Activated naive CD8-positive, alpha-beta T cell treated with anti-CD3 and anti-CD28 coated beads, Interleukin-2, amount 50 U/mL, for 24 hours (primary cell): ENCODE measurements around the gene SLC7A8.
"Not testable (repeated sequence)": the region's sequence is repeated elsewhere in the genome, so short reads cannot be mapped to it uniquely, and the experiment has no call there.

Source experiments
- ATAC-seq: fragments of 150-1000 bp; cut with Tn5 transposase; one replicate; pipeline ENCODE4 v1.10.0; 2021
- DNase-seq: peaks from one replicate; pipeline ENCODE4 v3.0.0; 2021
- H3K27ac Mint-ChIP-seq: one replicate; pipeline ENCODE4 v1.8.0; 2021; ENCODE audit warnings: mild to moderate bottlenecking, mixed read lengths
- H3K27me3 Mint-ChIP-seq: one replicate; pipeline ENCODE4 v1.8.0; 2021; ENCODE audit warnings: mixed read lengths
- H3K36me3 Mint-ChIP-seq: one replicate; pipeline ENCODE4 v1.8.0; 2021; ENCODE audit warnings: low read depth, mixed read lengths
- H3K4me1 Mint-ChIP-seq: one replicate; pipeline ENCODE4 v1.8.0; 2021; ENCODE audit warnings: mixed read lengths
- H3K4me3 Mint-ChIP-seq: one replicate; pipeline ENCODE4 v1.8.0; 2021; ENCODE audit warnings: mild to moderate bottlenecking, moderate library complexity, mixed read lengths
- H3K9me3 Mint-ChIP-seq: one replicate; pipeline ENCODE4 v1.8.0; 2021; ENCODE audit warnings: mixed read lengths

Gene SLC7A8

GRCh38 chr14:23112359-23113178 lies 70.9 kb downstream of the SLC7A8 start:
- Mint-ChIP-seq H3K9me3 (no peaks in the 10 kb centered on the region), H3K27me3 (peaks cover 6% of the 10 kb centered on the region), H3K27ac (no peak overlapping the region), H3K4me1 (peaks cover 3% of the 10 kb centered on the region), H3K4me3 (no peak overlapping the region), H3K36me3 (no peaks in the 10 kb centered on the region)
- ATAC-seq (no peak), DNase-seq (no peak)

GRCh38 chr14:23110579-23111365 lies 72.7 kb downstream of the SLC7A8 start:
- Mint-ChIP-seq H3K27me3 (peaks cover 6% of the 10 kb centered on the region), H3K9me3 (no peaks in the 10 kb centered on the region), H3K4me1 (peaks cover 3% of the 10 kb centered on the region), H3K27ac (no peak overlapping the region), H3K36me3 (no peaks in the 10 kb centered on the region), H3K4me3 (no peak overlapping the region)
- no peak for ATAC-seq
- DNase-seq, result no peak

GRCh38 chr14:23109769-23110168 lies 73.7 kb downstream of the SLC7A8 start:
- Mint-ChIP-seq H3K4me3 (no peak overlapping the region), H3K27me3 (peaks cover 2% of the 10 kb centered on the region), H3K27ac (no peak overlapping the region), H3K36me3 (no peaks in the 10 kb centered on the region), H3K9me3 (no peaks in the 10 kb centered on the region), H3K4me1 (no peaks in the 10 kb centered on the region)
- DNase-seq (no peak), ATAC-seq (no peak)

GRCh38 chr14:23108169-23108568 lies 75.3 kb downstream of the SLC7A8 start:
- not testable (repeated sequence) for DNase-seq, H3K27ac Mint-ChIP-seq

GRCh38 chr14:23107620-23108019 lies 75.8 kb downstream of the SLC7A8 start:
- H3K4me3 Mint-ChIP-seq, H3K27ac Mint-ChIP-seq: not testable (repeated sequence)

More at GRCh38 chr14:23108169-23108568, 75.3 kb downstream of the SLC7A8 start:
- not testable (repeated sequence) for H3K4me1 Mint-ChIP-seq, H3K36me3 Mint-ChIP-seq, H3K4me3 Mint-ChIP-seq, H3K9me3 Mint-ChIP-seq, H3K27me3 Mint-ChIP-seq, ATAC-seq

GRCh38 chr14:23106747-23107045 lies 76.8 kb downstream of the SLC7A8 start:
- no peaks in the 10 kb centered on the region for H3K9me3 Mint-ChIP-seq
- H3K4me3 Mint-ChIP-seq, result no peak overlapping the region
- DNase-seq (no peak), ATAC-seq (no peak)
- no peaks in the 10 kb centered on the region for H3K4me1 Mint-ChIP-seq
- no peaks in the 10 kb centered on the region for H3K27me3 Mint-ChIP-seq
- no peaks in the 10 kb centered on the region for H3K36me3 Mint-ChIP-seq
- H3K27ac Mint-ChIP-seq, result no peak overlapping the region

More at GRCh38 chr14:23107620-23108019, 75.8 kb downstream of the SLC7A8 start:
- not testable (repeated sequence) for H3K4me1 Mint-ChIP-seq, DNase-seq, H3K27me3 Mint-ChIP-seq, H3K36me3 Mint-ChIP-seq, H3K9me3 Mint-ChIP-seq, ATAC-seq

GRCh38 chr14:23105348-23105824 lies 78.1 kb downstream of the SLC7A8 start:
- no peak for DNase-seq
- Mint-ChIP-seq H3K27ac (no peak overlapping the region), H3K27me3 (no peaks in the 10 kb centered on the region), H3K36me3 (no peaks in the 10 kb centered on the region), H3K9me3 (no peaks in the 10 kb centered on the region), H3K4me1 (no peaks in the 10 kb centered on the region), H3K4me3 (no peak overlapping the region)
- ATAC-seq, result no peak

GRCh38 chr14:23104591-23105347 lies 78.7 kb downstream of the SLC7A8 start, which contains the start of gene CIROP:
Gene CIROP (minus strand): TSS chr14:23104989. CDS start chr14:23104920, 69 bp downstream.
- no peaks in the 10 kb centered on the region for H3K27me3 Mint-ChIP-seq
- DNase-seq (no peak), ATAC-seq (no peak)
- no peak within 1 kb of the TSS for H3K27ac Mint-ChIP-seq
- no peaks in the 10 kb centered on the region for H3K4me1 Mint-ChIP-seq
- H3K36me3 Mint-ChIP-seq, result no peaks in the 10 kb centered on the region
- H3K4me3 Mint-ChIP-seq, result no peak within 1 kb of the TSS
- no peaks in the 10 kb centered on the region for H3K9me3 Mint-ChIP-seq

GRCh38 chr14:23104070-23104590 lies 79.3 kb downstream of the SLC7A8 start:
- DNase-seq, result no peak
- peaks cover 1% of the 10 kb centered on the region for H3K36me3 Mint-ChIP-seq
- no peaks in the 10 kb centered on the region for H3K27me3 Mint-ChIP-seq
- no peak for ATAC-seq
- no peaks in the 10 kb centered on the region for H3K9me3 Mint-ChIP-seq
- H3K27ac Mint-ChIP-seq, result no peak overlapping the region
- H3K4me1 Mint-ChIP-seq, result peaks cover 1% of the 10 kb centered on the region
- H3K4me3 Mint-ChIP-seq, result no peak overlapping the region

- Mint-ChIP-seq H3K27ac (no peak overlapping the region), H3K4me3 (no peak overlapping the region), H3K27me3 (no peaks in the 10 kb centered on the region), H3K4me1 (peaks cover 3% of the 10 kb centered on the region), H3K9me3 (no peaks in the 10 kb centered on the region), H3K36me3 (peaks cover 2% of the 10 kb centered on the region)
- DNase-seq (no peak), ATAC-seq (no peak)
These were observed 79.9 kb downstream of the SLC7A8 start for GRCh38 chr14:23103581-23103980.

- Mint-ChIP-seq H3K36me3 (peaks cover 9% of the 10 kb centered on the region), H3K27ac (no peak overlapping the region), H3K9me3 (no peaks in the 10 kb centered on the region), H3K27me3 (no peaks in the 10 kb centered on the region), H3K4me3 (no peak overlapping the region), H3K4me1 (peaks cover 5% of the 10 kb centered on the region)
- DNase-seq (no peak), ATAC-seq (peak; percentile 24)
These were observed 80.7 kb downstream of the SLC7A8 start for GRCh38 chr14:23102801-23103200.

- no peak for DNase-seq
- Mint-ChIP-seq H3K9me3 (no peaks in the 10 kb centered on the region), H3K4me1 (peaks cover 12% of the 10 kb centered on the region), H3K4me3 (no peak overlapping the region), H3K36me3 (peaks cover 16% of the 10 kb centered on the region), H3K27ac (no peak overlapping the region), H3K27me3 (no peaks in the 10 kb centered on the region)
- ATAC-seq, result no peak
These were observed 81.4 kb downstream of the SLC7A8 start for GRCh38 chr14:23101986-23102625.

GRCh38 chr14:23101213-23101970 lies 82.1 kb downstream of the SLC7A8 start:
- DNase-seq, result no peak
- ATAC-seq, result no peak
- peaks cover 19% of the 10 kb centered on the region for H3K4me1 Mint-ChIP-seq
- no peak overlapping the region for H3K27ac Mint-ChIP-seq
- no peaks in the 10 kb centered on the region for H3K27me3 Mint-ChIP-seq
- H3K36me3 Mint-ChIP-seq, result peaks cover 20% of the 10 kb centered on the region
- H3K9me3 Mint-ChIP-seq, result no peaks in the 10 kb centered on the region
- no peak overlapping the region for H3K4me3 Mint-ChIP-seq
